ENCODE measurements around the gene TBC1D10A. TPM values are rescaled to one million over a fixed set of nuclear protein-coding genes. Genes with fewer than 3 reads are reported as not detected.

TBC1D10A gene
- total RNA-seq, 1 experiment from 2014 or later: 20.8 TPM

- no peak for DNase-seq (ENCODE audit: low read depth)
Measured at GRCh38 chr22:30267382-30268302, 59.1 kb downstream of the TBC1D10A start.

- peak; percentile 43 for DNase-seq (ENCODE audit: low read depth)
Measured at GRCh38 chr22:30266445-30267381, 60.0 kb downstream of the TBC1D10A start, which contains the start of gene OSM. TSS of gene OSM (minus strand) at chr22:30266851. CDS start at chr22:30266799, 52 bp downstream.

- DNase-seq (ENCODE audit: low read depth): peak; percentile 46
Measured at GRCh38 chr22:30265823-30266444, 60.8 kb downstream of the TBC1D10A start.

- no peak for DNase-seq (ENCODE audit: low read depth)
Measured at GRCh38 chr22:30265131-30265720, 61.5 kb downstream of the TBC1D10A start.

- no peak for DNase-seq (ENCODE audit: low read depth)
Measured at GRCh38 chr22:30263883-30264282, 62.9 kb downstream of the TBC1D10A start.

GRCh38 chr22:30262917-30263741 lies 63.6 kb downstream of the TBC1D10A start:
- DNase-seq (ENCODE audit: low read depth): peak; percentile 73

- DNase-seq (ENCODE audit: low read depth): no peak
Measured at GRCh38 chr22:30262112-30262511, 64.6 kb downstream of the TBC1D10A start.

GRCh38 chr22:30261134-30261533 lies 65.6 kb downstream of the TBC1D10A start:
- no peak for DNase-seq (ENCODE audit: low read depth)

GRCh38 chr22:30260682-30261081 lies 66.1 kb downstream of the TBC1D10A start:
- DNase-seq (ENCODE audit: low read depth): no peak

GRCh38 chr22:30260276-30260675 lies 66.5 kb downstream of the TBC1D10A start:
- no peak for DNase-seq (ENCODE audit: low read depth)

GRCh38 chr22:30254314-30254713 lies 72.4 kb downstream of the TBC1D10A start:
- DNase-seq (ENCODE audit: low read depth): peak; percentile 80

- DNase-seq (ENCODE audit: low read depth): peak; percentile 97
Measured at GRCh38 chr22:30253205-30253852, 73.4 kb downstream of the TBC1D10A start.

- peak; percentile 70 for DNase-seq (ENCODE audit: low read depth)
Measured at GRCh38 chr22:30252411-30253204, 74.1 kb downstream of the TBC1D10A start.

- peak; percentile 90 for DNase-seq (ENCODE audit: low read depth)
Measured at GRCh38 chr22:30251711-30252110, 75.0 kb downstream of the TBC1D10A start.

GRCh38 chr22:30250661-30251267 lies 76.0 kb downstream of the TBC1D10A start:
- DNase-seq (ENCODE audit: low read depth): peak; percentile 95

- no peak for DNase-seq (ENCODE audit: low read depth)
Measured at GRCh38 chr22:30250039-30250565, 76.6 kb downstream of the TBC1D10A start.

- DNase-seq (ENCODE audit: low read depth): peak; percentile 59
Measured at GRCh38 chr22:30249049-30250038, 77.4 kb downstream of the TBC1D10A start.
